GM18519 (cell line): ENCODE data around the gene FAM43B.
"Not testable (repeated sequence)": the region's sequence is repeated elsewhere in the genome, so short reads cannot be mapped to it uniquely, and the experiment has no call there.

Experiments
- ATAC-seq: cut with Tn5 transposase; IDR thresholded peaks from one replicate; pipeline ENCODE4 v1.9.1; 2021; ENCODE audit warnings: mild to moderate bottlenecking, moderate library complexity; ENCODE audit not compliant: unreplicated experiment, low FRiP score

FAM43B gene, protein sequence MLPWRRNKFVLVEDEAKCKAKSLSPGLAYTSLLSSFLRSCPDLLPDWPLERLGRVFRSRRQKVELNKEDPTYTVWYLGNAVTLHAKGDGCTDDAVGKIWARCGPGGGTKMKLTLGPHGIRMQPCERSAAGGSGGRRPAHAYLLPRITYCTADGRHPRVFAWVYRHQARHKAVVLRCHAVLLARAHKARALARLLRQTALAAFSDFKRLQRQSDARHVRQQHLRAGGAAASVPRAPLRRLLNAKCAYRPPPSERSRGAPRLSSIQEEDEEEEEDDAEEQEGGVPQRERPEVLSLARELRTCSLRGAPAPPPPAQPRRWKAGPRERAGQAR

DNA sequence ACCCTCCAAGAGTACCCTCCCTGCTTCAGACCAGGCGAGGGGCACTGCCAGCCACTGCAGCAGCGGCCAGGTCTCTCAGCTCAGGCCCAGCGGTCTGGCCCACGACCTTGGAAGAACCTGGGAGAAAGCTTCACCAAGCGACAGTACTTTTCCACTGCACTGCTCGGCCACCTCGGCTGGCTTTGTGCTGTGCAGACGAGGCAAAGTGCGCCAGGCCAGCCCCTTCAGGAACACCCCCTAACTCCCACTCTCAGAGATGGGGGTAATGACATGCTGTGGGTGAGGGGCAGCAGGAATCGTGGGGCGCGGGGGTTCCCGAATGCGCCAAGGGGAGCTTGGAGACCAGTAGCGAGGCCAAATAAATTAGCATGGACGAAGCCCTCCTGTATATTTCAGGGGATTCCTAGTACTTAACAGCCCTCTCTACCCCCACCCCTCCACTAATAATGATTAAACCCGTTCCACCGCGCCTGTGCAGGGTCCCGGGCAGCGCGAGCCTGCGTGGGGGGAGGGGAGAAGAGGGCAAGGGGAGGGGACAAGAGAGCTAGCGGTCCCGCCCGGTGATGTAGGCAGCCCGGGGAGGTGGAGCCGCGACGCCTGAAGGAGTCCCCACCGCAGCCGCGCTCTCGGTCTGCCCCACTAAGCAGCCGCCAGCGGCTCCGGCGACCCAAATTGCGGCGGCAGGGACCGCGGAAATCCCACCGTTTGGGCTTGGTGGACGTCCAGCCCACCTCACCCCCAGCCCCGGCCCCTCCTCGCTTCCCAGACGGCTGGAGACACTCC lies at the start of gene FAM43B:
TSS of gene FAM43B (plus strand) at position 629 of the 783 bp plus-strand sequence. CDS start 401 bp downstream, outside the sequence.
- ATAC-seq, result no peak

GRCh38 chr1:20505488-20505887 lies 46.9 kb upstream of the FAM43B start:
- ATAC-seq, result no peak

DNA sequence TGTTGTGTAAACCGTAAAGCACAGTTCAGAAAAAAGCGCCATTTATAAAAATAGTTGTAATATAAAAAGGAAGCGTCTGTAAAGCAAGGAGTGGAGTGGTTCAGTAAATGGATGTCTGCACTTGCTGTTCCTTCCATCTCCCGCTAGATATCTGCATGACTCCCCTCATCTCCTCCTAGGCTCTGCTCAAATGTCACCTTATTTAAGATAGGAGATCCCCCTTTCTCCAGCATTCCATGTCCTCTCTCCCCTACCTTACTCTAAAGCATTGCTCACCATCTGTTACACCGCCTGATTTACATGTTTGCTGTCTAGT lies 45.2 kb upstream of the FAM43B start:
- ATAC-seq, result peak; percentile 30

- ATAC-seq, result peak; percentile 50
Observed at GRCh38 chr1:20507564-20508410, 44.6 kb upstream of the FAM43B start, which contains the start of gene MUL1. MUL1 (minus strand) TSS chr1:20508151; CDS start chr1:20508024, 127 bp downstream.

GRCh38 chr1:20508411-20508771 lies 44.0 kb upstream of the FAM43B start:
- no peak for ATAC-seq

DNA sequence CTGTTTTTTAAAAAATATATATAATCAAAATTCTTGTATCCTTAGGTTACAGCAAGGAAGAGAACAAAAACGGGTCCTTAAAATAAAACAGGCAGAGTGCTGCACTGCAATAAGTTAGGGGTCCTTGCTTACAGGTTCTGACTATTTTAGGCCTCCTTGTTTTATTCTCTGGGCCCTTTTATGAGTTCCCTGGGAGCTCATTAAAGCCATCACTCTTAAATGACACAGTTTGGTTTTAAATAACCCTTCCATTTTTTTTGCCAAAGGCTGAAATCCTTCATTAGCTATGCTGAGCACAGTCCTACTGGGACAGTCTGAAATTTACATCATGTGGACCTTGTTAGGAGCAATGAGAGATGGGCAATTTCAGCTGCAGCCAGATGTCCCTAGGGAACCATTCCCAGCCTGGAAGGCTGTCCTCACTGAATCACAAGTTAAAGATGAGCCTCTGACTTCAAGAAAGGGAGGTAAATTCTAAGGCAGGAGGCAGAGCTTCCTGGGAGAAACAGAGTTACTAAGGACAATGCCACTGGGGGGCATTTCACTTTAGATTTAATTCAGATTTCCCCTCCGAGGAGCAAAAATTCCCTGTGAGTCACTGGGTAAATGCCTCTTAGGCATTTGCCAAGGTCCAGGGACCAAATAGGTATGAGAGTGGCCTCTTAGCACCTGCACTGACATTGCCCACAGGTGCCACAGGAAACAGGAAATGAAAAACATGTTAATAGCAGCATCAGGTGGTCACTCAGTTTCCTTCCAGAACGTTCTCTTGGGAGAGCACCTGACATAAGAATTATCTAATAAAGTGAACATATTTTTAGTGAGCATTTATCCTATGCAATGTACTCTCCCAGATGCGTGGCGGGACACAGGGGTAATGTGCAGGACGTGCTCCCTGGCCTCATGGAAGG lies 40.6 kb upstream of the FAM43B start:
- no peak for ATAC-seq

GRCh38 chr1:20519609-20520262 lies 32.6 kb upstream of the FAM43B start:
- ATAC-seq, result not testable (repeated sequence)

DNA sequence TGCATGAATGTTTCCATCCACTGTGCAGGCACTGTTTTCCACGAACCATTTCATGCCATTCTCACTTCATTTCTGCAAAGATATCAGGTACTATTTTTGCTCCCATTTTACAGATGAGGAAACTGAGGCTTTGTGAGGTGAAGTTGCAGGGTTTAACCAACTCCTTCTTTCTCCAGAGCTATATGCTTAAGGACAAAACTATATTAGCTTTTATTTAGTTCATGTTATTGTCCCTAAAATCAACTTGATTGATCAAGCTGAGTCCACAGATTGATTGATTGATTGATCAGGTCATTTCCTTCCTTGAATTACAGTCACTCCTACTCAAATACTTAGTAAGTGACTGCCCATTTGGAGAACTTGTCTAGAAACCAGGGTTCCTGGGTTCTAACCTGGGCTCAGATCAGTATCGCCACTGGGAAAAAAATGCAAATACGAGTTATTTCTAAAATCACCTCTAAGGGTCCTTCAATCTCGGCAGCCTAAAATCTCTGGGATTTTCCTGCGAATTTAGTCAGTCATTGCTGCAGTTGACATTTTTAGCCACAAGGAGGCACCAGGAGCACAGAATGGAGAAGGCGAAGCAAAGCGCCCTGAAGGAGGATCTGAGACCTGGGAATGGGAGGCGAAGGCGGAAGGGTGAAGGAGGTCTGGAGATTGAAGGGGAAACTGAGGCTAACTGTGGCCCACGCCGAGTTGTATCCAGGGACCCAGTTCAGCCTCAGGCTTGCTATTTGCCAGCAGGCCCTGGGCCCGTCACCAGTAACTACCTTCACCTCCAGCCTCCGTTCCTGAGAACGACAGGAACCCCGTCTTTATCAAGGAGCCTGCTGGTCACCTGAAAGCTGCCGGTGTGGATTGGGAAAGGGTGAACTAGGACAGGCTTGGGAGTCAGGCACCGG lies 30.2 kb upstream of the FAM43B start:
- no peak for ATAC-seq

GRCh38 chr1:20526267-20526666 lies 26.1 kb upstream of the FAM43B start:
- ATAC-seq, result no peak

GRCh38 chr1:20528221-20528620 lies 24.2 kb upstream of the FAM43B start:
- no peak for ATAC-seq

- ATAC-seq, result no peak
Observed at GRCh38 chr1:20530306-20530705, 22.1 kb upstream of the FAM43B start.

- no peak for ATAC-seq
Observed at GRCh38 chr1:20530901-20531300, 21.5 kb upstream of the FAM43B start.

- no peak for ATAC-seq
Observed at GRCh38 chr1:20533635-20534034, 18.7 kb upstream of the FAM43B start.

DNA sequence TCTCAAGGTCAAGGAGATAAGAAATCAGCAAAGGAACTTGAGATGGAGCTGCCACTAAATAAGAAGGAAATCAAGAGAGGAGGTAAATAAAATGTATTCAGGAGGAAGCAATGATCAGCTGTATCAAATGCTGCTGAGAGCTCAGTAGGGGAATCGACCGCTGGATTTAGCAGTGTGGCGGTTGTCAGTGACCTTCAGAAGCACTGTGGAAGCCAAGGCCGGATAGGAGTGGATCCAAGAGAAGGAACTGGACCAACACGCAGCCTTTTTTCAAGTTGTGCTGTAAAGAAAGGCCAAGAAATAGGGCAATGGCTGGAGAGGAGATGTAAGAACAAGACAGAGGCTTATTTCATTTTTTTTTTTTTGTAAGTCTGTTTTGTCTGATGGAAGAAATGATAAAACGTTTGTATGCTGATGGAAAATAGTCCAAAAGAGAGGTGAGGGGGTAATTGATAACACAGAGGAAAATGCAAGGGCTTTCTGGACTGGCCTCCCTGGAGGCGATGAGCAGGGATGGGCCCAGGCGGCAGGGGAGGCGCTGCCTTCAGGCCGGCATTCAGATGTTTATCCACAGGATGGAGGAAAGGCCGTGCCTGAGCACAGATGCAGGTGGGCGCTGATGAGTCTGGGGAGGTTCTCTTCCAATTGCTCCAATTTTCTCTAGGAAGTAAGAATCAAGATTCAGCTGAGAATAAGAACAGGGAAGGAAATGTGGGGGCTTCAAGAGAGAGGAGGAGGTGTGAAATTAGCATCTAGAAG lies 17.5 kb upstream of the FAM43B start:
- no peak for ATAC-seq

GRCh38 chr1:20538227-20538626 lies 14.1 kb upstream of the FAM43B start:
- ATAC-seq, result no peak

DNA sequence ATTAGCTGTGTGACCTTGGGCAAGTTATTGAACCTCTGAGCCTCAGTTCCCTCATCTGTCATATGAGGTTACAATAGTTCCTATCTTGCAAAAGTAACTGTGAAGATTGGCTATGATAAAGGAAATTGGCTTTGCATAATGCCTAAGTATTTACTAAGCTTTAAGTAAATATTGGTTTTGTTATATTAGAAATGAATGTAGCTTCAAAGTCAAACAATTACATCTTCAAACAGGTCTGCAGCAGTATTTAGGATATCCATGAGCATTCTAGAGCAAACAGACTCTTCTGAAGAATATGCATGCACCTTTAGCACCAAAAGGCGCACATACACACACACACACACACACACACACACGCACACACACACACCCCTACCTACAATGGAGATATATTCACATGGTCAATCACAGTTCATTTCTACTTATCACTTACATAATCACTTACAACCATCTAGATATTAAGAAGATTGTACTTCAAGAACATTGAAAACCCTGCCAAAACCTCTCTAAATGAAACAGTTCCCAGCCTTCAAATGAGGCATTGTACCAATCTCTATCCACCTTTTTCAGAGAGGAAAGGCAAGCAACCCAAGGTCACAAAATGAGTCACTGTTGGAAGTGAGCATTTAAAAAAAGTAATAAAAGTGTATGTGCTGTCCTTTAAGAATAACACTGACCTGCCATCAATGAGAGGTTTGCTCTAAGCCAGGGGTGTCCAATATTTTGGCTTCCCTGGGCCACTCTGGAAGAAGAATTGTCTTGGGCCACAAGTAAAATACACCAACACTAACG lies 13.4 kb upstream of the FAM43B start:
- no peak for ATAC-seq

GRCh38 chr1:20540281-20540680 lies 12.1 kb upstream of the FAM43B start:
- no peak for ATAC-seq
